Measurements from ENCODE around the gene OPHN1. TPM values are rescaled to one million over a fixed set of nuclear protein-coding genes. Genes with fewer than 3 reads are reported as not detected.

The OPHN1 gene
- polyA plus RNA-seq, 1 donor from 2014 or later: 7.6 TPM

- no peaks in the 10 kb centered on the region for H3K79me2 ChIP-seq (replicated peaks; ENCODE audit: insufficient read depth, low read length)
- no peaks in the 10 kb centered on the region for H3K9me3 ChIP-seq (ENCODE audit: low read length)
- no peaks in the 10 kb centered on the region for H3K36me3 ChIP-seq (ENCODE audit: insufficient read depth, low read length)
- H2AFZ ChIP-seq (ENCODE audit: low read depth, low read length): no peak overlapping the region
- no peak overlapping the region for H3K4me3 ChIP-seq (ENCODE audit: low read length)
- H3K27ac ChIP-seq (ENCODE audit: low read length): no peak overlapping the region
- H3K9ac ChIP-seq (ENCODE audit: low read length): no peak overlapping the region
- H4K20me1 ChIP-seq (ENCODE audit: insufficient read depth): no peaks in the 10 kb centered on the region
- no peaks in the 10 kb centered on the region for H3K27me3 ChIP-seq (ENCODE audit: insufficient read depth, low read depth, low read length)
- no peak overlapping the region for H3K4me2 ChIP-seq (ENCODE audit: low read length)
- TF ChIP-seq POLR2AphosphoS5 (IDR thresholded peaks at IDR 0.05) (no peak), SMC3 (conservative IDR thresholded peaks at IDR 0.05; ENCODE audit: poor library complexity) (no peak), TAF1 (IDR thresholded peaks at IDR 0.05; ENCODE audit: low read depth) (no peak), EZH2 (IDR thresholded peaks at IDR 0.05; ENCODE audit: borderline replicate concordance, insufficient read depth, low read length, poor library complexity, severe bottlenecking) (no peak), EP300 (conservative IDR thresholded peaks at IDR 0.05; ENCODE audit: poor library complexity, severe bottlenecking) (no peak), MXI1 (conservative IDR thresholded peaks at IDR 0.05; ENCODE audit: poor library complexity, severe bottlenecking) (no peak), RAD21 (conservative IDR thresholded peaks at IDR 0.05) (no peak), REST (IDR thresholded peaks at IDR 0.05; ENCODE audit: borderline replicate concordance) (no peak), CTCF (IDR thresholded peaks at IDR 0.05; ENCODE audit: poor library complexity, severe bottlenecking) (no peak)
- no peaks in the 10 kb centered on the region for H3F3A ChIP-seq (ENCODE audit: insufficient read depth, low read length, poor library complexity, severe bottlenecking)
- H3K9me2 ChIP-seq (ENCODE audit: insufficient read depth, low read length): no peaks in the 10 kb centered on the region
Measured at GRCh38 chrX:68422478-68422877, 10.8 kb downstream of the OPHN1 start.

GRCh38 chrX:68421636-68422035 lies 11.7 kb downstream of the OPHN1 start:
- H3K36me3 ChIP-seq (ENCODE audit: insufficient read depth, low read length): no peaks in the 10 kb centered on the region
- no peak overlapping the region for H3K4me3 ChIP-seq (ENCODE audit: low read length)
- no peaks in the 10 kb centered on the region for H3K27me3 ChIP-seq (ENCODE audit: insufficient read depth, low read depth, low read length)
- TF ChIP-seq SMC3 (conservative IDR thresholded peaks at IDR 0.05; ENCODE audit: poor library complexity) (no peak), EP300 (conservative IDR thresholded peaks at IDR 0.05; ENCODE audit: poor library complexity, severe bottlenecking) (no peak), REST (IDR thresholded peaks at IDR 0.05; ENCODE audit: borderline replicate concordance) (no peak), RAD21 (conservative IDR thresholded peaks at IDR 0.05) (no peak), TAF1 (IDR thresholded peaks at IDR 0.05; ENCODE audit: low read depth) (no peak), EZH2 (IDR thresholded peaks at IDR 0.05; ENCODE audit: borderline replicate concordance, insufficient read depth, low read length, poor library complexity, severe bottlenecking) (no peak)
- H3K9me3 ChIP-seq (ENCODE audit: low read length): no peaks in the 10 kb centered on the region
- H3F3A ChIP-seq (ENCODE audit: insufficient read depth, low read length, poor library complexity, severe bottlenecking): no peaks in the 10 kb centered on the region
- H2AFZ ChIP-seq (ENCODE audit: low read depth, low read length): no peak overlapping the region
- H3K9ac ChIP-seq (ENCODE audit: low read length): no peak overlapping the region
- H3K9me2 ChIP-seq (ENCODE audit: insufficient read depth, low read length): no peaks in the 10 kb centered on the region
- no peak overlapping the region for H3K27ac ChIP-seq (ENCODE audit: low read length)
- H3K79me2 ChIP-seq (replicated peaks; ENCODE audit: insufficient read depth, low read length): no peaks in the 10 kb centered on the region
- H4K20me1 ChIP-seq (ENCODE audit: insufficient read depth): no peaks in the 10 kb centered on the region
- no peak overlapping the region for H3K4me2 ChIP-seq (ENCODE audit: low read length)
